ENCODE measurements around the gene RNF144B. TPM values are rescaled to one million over a fixed set of nuclear protein-coding genes. Genes with fewer than 3 reads are reported as not detected.
A peak's percentile ranks its signal among the peaks of the same experiment; 100 is the strongest.

RNF144B gene
- total and polyA plus RNA-seq, 7 donors = 6.0 to 94.9 (median 34.5) TPM

DNA sequence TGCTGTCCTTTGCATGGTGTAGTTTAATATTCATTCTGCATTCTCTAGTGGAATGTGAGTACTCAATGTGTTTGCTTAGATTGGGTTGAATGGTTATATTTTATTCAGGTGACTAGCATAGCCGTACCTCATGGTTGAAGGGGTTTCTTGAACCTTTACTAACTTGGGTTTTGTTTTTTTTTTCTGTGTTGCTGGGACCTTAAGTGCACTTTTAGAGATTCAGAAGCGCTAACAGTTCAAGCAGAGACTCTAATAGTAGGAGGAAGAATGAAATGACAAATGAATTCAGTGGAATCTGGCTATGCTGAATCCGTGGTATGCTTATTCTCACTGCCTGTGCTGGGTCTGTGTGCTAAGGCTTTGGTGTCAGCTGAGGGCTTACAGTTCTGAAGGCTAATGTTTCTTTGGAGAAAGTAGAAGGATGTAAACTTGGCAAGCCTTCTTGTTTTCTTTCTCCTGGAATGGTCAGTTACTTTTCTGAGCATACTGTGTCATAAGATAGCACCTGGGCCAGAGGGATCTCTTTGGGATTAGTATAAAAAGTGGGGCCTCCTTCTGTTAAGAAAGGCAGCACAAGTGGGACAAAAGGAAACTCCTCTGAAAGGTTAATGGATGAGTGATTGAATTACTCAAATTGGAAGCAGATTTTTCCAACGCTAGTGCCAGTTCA is 28.7 kb downstream of the RNF144B start:
- WGBS, 3 donors = 19 to 37% (median 26%) methylated on average over 4 of the region's 4 CpGs
- intact Hi-C loops (cut with DNase I) = no loop called here
- Histone ChIP-seq H3K4me1 (peaks cover 73% of the 10 kb centered on the region), H3K9me3 (no peaks in the 10 kb centered on the region), H3K4me3 (peak overlapping the region; percentile 44), H3K27ac (peak overlapping the region; percentile 88), H3K27me3 (ENCODE audit: insufficient read depth in 3 of 3, low read length in 2 of 3) (no peaks in the 10 kb centered on the region), H3K36me3 (ENCODE audit: insufficient read depth in 1 of 2, low read depth in 1 of 2) (peaks cover 0 to 7% of the 10 kb centered on the region in 2 donors)
- ATAC-seq (peak; percentile 69 to 90 (median 82)), DNase-seq (no peak)
- TF ChIP-seq, protein P1, sequence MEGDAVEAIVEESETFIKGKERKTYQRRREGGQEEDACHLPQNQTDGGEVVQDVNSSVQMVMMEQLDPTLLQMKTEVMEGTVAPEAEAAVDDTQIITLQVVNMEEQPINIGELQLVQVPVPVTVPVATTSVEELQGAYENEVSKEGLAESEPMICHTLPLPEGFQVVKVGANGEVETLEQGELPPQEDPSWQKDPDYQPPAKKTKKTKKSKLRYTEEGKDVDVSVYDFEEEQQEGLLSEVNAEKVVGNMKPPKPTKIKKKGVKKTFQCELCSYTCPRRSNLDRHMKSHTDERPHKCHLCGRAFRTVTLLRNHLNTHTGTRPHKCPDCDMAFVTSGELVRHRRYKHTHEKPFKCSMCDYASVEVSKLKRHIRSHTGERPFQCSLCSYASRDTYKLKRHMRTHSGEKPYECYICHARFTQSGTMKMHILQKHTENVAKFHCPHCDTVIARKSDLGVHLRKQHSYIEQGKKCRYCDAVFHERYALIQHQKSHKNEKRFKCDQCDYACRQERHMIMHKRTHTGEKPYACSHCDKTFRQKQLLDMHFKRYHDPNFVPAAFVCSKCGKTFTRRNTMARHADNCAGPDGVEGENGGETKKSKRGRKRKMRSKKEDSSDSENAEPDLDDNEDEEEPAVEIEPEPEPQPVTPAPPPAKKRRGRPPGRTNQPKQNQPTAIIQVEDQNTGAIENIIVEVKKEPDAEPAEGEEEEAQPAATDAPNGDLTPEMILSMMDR (IDR thresholded peaks at IDR 0.05) = no peak

DNA sequence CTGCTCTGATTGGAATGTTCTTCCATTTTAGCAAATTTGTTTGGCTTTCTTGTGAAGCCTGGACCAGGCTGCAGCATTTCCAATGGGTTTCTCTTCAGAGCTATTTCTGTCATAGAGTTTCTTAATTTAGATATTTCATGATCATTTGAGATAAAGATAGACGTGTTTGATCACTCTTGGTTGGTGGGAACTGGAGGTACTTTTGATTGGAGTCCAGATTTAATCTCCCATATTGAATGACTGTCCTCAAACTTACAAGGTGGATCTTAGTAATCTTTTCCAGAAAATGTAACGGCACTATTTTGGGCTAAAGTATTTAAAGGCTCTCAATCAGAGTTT is 29.2 kb downstream of the RNF144B start:
- Histone ChIP-seq H3K36me3 (ENCODE audit: insufficient read depth in 1 of 2, low read depth in 1 of 2) (peaks cover 0 to 7% of the 10 kb centered on the region in 2 donors), H3K4me1 (peaks cover 73% of the 10 kb centered on the region), H3K9me3 (no peaks in the 10 kb centered on the region), H3K27ac (peak overlapping the region; percentile 88), H3K4me3 (peak overlapping the region; percentile 9), H3K27me3 (ENCODE audit: insufficient read depth in 3 of 3, low read length in 2 of 3) (no peaks in the 10 kb centered on the region)
- TF ChIP-seq, protein P1 (IDR thresholded peaks at IDR 0.05) = no peak
- DNase-seq (no peak), ATAC-seq (peak; percentile 60 to 88 (median 82))
- WGBS, 3 donors = 17 to 31% (median 23%) methylated on average over 2 of the region's 2 CpGs
- intact Hi-C loops (cut with DNase I) = no loop called here

DNA sequence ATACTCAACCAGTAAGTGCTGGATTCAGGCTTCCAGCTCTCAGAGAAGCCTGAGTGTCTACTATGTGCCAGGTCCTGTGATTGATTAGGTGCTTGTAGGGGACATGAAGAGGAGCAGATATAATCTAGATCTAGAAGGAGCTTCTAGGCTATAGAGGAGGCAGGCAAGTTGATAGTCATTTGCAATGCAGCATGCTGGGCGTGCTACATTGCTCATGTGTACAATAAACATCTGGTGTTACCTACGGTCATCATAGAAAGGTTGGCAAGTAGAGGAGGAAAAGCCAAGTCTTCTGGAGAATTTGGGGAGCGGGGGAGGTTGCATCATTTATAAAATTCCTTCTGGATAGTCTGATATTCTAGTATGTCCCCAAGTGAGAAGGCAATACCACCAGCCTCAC is 33.2 kb downstream of the RNF144B start:
- H3K9me3 ChIP-seq = no peaks in the 10 kb centered on the region

DNA sequence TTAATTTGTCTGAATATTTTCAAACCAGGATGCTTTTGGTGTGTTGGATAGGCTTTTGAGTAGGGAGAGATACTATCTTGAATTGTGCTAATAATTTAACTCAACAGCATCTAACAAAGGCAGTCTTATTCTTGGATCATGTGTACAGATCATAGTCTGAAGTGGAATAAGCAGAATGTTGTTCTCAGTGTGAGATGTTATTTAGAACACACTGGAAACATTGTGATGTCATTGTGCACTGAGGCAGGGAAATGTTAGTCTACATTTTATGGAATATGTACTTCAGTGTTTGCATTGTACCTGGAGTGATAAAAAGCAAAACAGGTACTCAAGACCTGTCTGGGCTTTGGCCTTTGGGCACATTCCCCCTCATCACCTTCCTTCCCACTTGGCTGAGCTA is 35.0 kb downstream of the RNF144B start:
- no peaks in the 10 kb centered on the region for H3K9me3 ChIP-seq
- H3K4me1 ChIP-seq = peaks cover 82% of the 10 kb centered on the region
- H3K27ac ChIP-seq = no peak overlapping the region
- TF ChIP-seq, protein P1 (IDR thresholded peaks at IDR 0.05) = no peak
- H3K36me3 ChIP-seq (ENCODE audit: insufficient read depth in 1 of 2, low read depth in 1 of 2) = no peaks in the 10 kb centered on the region
- ATAC-seq (no peak), DNase-seq (no peak)
- intact Hi-C loops (cut with DNase I) = no loop called here
- H3K27me3 ChIP-seq (ENCODE audit: insufficient read depth in 3 of 3, low read length in 2 of 3) = no peaks in the 10 kb centered on the region
- no peak overlapping the region for H3K4me3 ChIP-seq

More for the DNA sequence above, 33.2 kb downstream of the RNF144B start:
- ATAC-seq (no peak), DNase-seq (no peak)
- H3K27me3 ChIP-seq (ENCODE audit: insufficient read depth in 3 of 3, low read length in 2 of 3) = no peaks in the 10 kb centered on the region
- peak overlapping the region; percentile 51 for H3K27ac ChIP-seq
- intact Hi-C loops (cut with DNase I) = no loop called here
- 58 to 90% (median 66%) methylated on average over 3 of the region's 3 CpGs for WGBS, 3 donors
- TF ChIP-seq, protein P1 (IDR thresholded peaks at IDR 0.05) = no peak
- H3K4me3 ChIP-seq = no peak overlapping the region
- H3K36me3 ChIP-seq (ENCODE audit: insufficient read depth in 1 of 2, low read depth in 1 of 2) = no peaks in the 10 kb centered on the region
- H3K4me1 ChIP-seq = peaks cover 76% of the 10 kb centered on the region

DNA sequence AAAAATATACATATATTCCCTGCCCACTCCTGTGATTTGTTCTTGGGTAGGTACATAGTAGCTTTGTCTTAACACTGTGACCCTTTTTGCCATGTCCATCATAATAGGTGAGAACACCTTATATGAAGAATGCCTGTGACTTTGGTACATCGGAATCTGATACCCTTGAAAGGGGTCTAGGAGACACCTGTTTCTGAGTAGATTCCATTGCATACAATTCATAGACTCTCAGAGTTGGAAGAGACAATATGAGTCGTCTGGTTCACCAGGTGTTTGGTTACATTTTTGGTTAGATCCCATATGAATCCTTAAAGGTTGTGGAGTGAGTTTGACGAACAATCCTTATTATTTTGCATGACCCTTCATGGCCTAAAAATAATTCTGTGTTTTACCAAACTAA is 36.3 kb downstream of the RNF144B start:
- Histone ChIP-seq H3K4me1 (peaks cover 89% of the 10 kb centered on the region), H3K4me3 (no peak overlapping the region)
- TF ChIP-seq, protein P1 (IDR thresholded peaks at IDR 0.05) = no peak

More for the DNA sequence above, 36.3 kb downstream of the RNF144B start:
- H3K9me3 ChIP-seq = no peaks in the 10 kb centered on the region
- no peak for DNase-seq
- 33 to 62% (median 44%) methylated on average over 3 of the region's 3 CpGs for WGBS, 3 donors
- H3K27ac ChIP-seq = peak overlapping the region; percentile 18
- H3K27me3 ChIP-seq (ENCODE audit: insufficient read depth in 3 of 3, low read length in 2 of 3) = no peaks in the 10 kb centered on the region
- intact Hi-C loops (cut with DNase I) = no loop called here
- ATAC-seq = no peak
- peaks cover 0 to 11% of the 10 kb centered on the region in 2 donors for H3K36me3 ChIP-seq (ENCODE audit: insufficient read depth in 1 of 2, low read depth in 1 of 2)

Measured in psoas muscle (tissue), 8 donors.